HG02938 (cell line): Measurements from ENCODE around the gene EFNA2.

Source experiments
- ATAC-seq: cut with Tn5 transposase; IDR thresholded peaks from one replicate; pipeline ENCODE4 v1.9.1; 2021; ENCODE audit warnings: mild to moderate bottlenecking, moderate library complexity; ENCODE audit not compliant: unreplicated experiment

The EFNA2 gene

DNA sequence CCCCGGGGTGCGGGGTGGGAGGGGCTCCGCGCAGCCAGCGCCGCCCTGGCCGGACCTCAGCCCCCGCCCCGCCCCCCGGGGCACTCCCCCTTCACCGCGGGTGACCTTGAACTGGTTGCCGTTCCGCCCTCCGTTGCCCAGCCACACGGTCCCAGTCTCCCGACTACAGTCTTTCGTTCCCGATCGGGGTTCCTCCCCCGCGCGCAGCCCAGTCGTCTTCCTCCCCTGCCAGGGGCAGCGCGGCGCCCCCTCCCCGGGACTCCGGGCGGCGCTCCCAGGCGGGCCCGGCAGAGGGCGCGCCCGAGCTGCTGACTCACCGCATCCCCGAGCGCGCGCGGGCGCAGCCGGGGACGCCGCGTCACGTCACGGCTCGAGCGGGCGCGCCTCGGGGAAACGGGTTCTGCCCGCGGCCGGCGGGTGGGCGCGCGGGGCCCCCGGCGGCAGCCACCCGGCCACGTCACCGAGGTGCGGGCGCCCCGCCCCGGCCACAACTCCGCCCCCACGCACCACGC lies 36.8 kb upstream of the EFNA2 start:
- ATAC-seq, result peak; percentile 25

DNA sequence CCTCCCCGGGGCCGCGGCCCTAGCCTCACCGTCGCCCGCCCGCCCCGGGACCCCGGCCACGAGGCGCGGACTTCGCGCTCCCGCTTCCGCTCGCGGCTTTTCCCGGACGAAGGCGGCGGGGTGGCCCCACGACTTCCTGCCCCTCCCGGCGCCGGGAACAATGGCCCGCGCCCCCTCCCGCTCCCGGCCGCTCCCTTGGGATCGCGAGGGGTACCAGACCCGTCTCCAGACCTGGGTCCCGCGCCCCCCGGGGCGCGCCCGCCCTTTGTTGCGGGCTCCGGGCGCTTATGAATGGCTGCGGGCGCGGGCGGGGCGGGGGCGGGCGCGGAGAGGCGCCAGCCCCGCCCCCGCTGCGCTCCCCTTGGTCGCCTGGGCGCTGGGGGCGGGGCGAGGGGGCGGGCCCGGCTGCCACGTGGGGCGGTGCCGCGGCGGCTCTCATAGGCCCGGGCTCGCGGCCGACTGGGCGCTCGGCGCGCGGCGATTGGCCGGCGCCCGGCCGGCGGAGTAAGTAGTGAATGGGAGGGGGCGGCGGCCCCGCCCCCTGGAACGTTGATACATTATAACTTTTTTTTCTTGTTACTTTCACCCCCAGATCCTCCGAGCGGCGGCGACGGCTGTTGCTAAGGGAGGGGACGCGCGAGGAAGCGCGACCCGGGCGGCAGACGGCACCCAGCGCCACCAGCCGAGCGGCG lies 36.2 kb upstream of the EFNA2 start:
- ATAC-seq, result peak; percentile 45

DNA sequence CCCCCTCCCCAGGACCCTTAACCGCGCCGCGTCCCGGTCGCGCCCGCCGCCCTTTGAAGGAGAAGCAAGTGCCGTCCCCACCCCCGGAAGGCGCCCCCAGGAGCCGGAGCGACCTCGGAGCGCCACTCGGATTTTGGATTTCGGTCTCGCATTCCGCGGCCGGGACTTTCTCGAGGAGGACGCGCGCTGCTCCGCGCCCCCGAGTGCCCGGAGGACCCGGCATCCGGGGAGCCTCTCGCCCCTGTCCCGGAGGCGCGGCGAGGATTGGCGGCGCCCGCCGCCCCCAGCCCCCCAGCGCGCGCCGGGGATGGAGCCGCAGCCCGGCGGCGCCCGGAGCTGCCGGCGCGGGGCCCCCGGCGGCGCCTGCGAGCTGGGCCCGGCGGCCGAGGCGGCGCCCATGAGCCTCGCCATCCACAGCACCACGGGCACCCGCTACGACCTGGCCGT lies 35.7 kb upstream of the EFNA2 start:
- ATAC-seq, result no peak

DNA sequence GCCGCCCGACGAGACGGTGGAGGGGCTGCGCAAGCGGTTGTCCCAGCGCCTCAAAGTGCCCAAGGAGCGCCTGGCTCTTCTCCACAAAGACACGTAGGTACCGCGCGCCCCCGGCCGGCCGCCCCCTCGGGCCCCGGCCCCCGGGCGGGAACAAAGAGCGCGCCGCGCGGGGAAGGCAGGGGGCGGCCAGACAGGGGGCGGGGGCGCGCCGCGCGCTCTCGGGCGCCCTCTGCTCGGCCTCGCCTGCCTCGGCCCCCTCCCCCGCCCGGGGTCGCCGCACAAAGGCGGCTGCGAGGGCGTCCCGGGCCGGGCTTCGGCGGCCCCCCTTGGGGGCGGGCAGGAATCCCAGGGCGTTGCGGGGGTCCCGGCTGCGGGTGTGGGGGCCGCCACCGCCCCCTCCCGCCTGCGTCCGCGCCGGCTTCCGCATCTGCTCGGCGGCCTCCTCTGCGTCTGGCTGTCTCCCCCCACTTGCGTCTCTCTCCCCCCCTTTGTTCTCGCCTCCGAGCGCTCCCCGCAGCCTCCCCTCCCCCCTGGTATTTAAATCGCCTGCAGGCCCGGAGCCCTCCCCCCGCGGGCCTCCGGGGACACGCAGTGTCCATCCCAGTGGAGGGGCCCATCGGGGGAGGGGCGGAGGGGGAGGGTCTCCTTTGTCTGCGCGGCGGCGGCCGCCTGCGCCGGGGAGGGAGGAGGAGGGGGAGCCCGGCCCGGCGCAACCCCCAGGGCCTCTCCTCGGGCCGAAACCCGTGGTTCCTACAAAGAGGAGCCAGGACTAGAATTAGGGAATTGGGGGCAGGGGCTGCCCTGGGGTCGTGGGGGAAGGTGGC lies 35.0 kb upstream of the EFNA2 start:
- no peak for ATAC-seq

DNA sequence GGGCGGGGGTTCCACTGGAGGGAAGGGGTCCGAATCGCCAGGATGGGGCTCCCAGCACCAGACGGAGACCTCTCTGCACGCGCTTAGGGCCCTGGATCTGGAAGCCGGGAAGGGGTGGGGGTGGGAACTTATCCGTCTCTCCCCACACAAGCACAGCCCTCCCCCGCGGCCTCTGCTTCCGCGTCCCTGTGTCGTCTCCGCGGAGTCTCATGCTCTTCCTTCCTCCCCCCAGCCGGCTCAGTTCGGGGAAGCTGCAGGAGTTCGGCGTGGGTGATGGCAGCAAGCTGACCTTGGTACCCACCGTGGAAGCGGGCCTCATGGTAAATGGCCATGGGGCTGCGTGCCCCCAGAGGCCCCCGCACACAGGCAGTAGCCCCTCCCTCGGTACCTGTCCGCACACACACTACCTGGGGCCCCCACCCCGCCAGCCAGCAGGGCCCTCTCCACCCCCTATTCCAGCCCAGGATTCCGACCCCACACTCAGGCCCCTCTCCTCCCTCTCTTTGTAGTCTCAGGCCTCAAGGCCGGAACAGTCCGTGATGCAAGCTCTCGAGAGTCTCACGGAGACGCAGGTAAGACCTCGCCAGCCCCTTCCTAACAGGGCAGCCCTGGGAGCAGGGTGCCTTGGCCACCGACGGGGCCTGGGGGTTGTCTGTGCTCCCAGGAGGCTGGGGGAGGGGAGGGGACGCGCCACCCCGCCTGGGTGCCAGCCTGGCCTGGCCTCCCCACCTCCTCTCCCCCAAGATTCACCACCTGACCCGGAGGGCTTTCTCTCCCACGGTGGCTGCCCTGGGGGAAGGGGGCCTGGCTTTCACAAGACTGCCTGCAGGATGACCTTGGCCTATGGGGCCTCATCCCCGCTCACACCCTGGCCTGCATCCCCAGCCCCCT lies 34.1 kb upstream of the EFNA2 start:
- no peak for ATAC-seq

DNA sequence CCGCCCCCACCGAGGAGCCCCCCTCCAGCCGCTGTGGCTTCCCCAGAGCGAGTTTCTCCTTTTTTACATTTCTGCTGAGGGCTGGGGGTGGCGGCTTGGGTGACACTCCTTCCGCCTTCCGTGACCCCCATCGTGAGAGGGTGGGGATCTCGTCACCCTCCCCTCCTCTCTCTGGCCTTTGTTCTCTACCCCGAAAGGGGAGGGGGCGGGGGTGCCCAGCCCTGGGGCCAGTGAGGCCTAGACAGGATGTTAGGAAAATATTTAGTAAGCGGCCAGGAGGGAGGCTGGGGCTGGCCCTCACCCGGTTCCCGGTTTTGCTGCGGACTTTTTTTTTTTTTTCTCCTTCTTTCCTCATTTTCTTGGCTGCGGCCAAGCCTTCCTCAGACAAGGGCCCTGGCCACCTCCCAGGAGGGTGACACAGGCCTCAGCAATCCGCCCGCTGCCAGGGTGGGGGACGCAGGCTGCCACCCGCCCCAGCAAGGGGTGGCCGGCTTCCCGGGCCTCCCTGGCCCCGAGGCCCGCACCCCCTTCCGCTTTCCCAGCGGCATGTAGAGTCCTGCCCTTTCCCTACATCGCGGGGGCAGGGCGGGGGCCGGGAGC lies 33.4 kb upstream of the EFNA2 start:
- no peak for ATAC-seq

DNA sequence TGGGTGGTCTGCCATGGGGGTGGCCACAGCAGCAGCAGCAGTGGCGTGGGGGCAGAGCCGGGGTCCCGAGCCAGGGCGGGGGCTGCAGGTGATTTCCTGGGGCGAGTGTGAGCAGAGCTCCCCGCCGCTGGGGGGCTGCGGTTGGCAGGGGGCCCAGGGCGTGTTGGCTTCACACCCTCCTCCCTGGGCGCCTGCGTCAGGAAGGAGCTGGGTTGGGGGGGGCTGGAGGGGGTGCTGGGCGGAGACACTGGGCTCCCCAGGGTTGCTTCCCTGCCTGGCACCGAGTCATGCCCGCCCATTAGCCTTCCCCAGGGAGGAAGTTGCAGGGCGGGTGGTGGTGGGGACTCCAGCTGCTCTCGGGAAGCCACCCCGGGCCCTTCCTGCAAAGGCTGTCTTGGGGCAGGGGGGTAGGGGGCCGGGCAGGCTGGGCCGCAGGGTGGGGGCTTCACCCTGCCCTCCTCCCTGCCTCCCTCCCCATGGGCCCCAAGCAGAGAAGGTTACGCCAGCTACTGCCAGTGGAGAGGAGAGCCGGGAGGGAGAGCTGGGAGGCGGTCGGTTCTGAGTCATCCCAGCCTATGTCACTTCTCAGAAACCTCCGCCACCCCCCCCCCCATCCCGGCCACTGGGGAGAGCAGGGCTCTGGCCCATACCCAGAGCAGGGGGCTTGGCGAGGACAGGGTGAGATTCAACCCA lies 32.7 kb upstream of the EFNA2 start:
- ATAC-seq, result no peak

DNA sequence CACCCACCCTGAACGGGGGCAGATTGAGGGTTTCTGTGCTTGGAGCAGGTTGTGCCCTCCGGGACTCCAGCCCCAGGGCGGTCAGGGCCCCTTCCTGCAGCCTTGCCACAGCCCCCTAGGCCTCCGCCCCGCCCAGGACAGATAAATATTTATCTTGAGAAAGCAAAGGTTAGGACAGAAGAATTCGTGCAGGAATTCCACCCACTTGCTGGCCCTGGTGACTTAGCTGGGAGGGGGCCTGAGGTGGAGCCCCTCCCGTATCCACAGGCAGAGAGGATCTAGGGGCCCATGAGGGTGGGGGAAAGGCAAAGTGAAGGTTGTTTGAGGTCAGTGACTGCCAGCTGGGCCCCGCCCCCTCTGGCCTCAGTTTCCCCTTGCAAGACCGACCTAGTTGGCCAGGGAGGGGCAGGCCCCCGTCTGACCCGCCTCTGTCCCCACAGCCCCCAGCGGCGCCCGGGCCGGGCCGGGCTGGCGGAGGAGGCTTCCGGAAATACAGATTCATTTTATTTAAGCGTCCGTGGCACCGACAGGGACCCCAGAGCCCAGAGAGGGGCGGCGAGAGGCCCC lies 32.1 kb upstream of the EFNA2 start:
- ATAC-seq, result no peak

DNA sequence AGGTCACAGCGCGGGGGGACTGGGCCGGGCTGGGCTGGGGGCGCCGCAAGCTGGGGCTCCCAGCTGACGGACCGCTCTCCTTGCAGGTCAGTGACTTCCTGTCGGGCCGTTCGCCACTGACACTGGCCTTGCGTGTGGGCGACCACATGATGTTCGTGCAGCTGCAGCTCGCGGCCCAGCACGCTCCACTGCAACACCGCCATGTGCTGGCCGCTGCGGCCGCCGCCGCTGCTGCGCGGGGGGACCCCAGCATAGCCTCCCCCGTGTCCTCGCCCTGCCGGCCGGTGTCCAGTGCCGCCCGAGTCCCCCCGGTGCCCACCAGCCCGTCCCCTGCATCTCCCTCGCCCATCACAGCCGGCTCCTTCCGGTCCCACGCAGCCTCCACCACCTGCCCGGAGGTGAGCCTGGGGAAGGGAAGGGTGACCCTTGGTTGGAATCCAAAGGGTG lies 31.6 kb upstream of the EFNA2 start:
- ATAC-seq, result no peak

DNA sequence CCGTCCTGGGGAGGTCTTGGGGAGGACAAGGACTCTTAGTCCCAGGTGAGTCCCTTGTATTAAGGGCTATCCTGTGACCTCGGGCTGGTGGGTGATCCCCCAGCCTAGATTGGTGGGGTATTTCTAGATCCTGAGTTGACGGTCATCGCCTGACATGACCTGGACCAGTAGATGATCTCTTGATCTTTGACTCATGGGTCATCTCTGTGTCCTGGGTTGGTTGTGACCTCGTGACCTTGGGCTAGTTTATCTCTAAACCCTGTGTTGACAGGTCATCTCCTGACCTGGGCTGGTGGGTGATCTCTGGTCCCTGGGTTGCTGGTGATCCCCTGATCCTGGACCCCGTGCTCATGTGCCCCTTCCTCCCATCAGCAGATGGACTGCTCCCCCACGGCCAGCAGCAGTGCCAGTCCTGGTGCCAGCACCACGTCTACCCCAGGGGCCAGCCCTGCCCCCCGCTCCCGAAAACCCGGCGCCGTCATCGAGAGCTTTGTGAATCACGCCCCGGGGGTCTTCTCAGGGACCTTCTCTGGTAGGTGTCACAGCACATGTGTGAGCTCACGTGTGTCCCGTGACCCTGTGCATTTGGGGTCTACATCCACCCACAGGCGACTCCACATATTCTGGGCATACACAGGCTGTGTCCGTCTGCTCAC lies 31.0 kb upstream of the EFNA2 start:
- ATAC-seq, result no peak

DNA sequence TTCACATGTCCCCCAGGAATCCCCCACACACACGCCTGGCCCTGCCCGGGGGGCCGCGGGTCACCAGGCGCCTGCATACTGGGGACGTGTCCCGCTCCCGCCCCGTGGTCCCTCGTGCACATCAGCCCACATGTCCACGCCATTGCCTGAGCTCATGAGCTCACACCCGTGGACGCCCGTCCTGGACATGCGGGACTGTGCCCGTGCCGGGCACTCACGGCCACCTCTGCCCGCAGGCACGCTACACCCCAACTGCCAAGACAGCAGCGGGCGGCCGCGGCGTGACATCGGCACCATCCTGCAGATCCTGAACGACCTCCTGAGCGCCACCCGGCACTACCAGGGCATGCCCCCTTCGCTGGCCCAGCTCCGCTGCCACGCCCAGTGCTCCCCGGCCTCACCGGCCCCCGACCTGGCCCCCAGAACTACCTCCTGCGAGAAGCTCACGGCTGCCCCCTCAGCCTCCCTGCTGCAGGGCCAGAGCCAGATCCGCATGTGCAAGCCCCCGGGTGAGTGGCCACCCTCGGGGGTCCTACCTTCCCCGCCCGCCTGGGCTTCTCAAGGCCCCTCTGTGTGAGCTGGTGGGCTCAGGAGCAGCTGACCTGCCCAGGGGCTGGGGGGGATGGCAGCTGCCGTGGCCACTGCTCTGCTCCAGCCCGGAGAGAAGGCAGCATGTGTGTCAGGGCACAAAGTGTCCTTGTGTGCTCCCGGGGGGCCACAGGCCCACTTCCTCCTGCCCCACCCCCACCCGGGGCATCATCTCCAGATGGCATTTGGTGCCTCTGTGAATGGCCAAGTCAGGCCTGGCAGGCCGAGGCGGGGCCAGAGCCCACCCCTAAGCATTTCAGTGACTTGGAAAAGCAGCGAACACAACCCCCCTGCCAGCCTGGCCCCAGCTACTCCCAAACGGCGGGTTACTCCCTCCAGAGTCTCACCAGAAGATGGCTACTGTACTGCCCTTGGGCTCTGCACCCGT lies 30.2 kb upstream of the EFNA2 start:
- no peak for ATAC-seq

DNA sequence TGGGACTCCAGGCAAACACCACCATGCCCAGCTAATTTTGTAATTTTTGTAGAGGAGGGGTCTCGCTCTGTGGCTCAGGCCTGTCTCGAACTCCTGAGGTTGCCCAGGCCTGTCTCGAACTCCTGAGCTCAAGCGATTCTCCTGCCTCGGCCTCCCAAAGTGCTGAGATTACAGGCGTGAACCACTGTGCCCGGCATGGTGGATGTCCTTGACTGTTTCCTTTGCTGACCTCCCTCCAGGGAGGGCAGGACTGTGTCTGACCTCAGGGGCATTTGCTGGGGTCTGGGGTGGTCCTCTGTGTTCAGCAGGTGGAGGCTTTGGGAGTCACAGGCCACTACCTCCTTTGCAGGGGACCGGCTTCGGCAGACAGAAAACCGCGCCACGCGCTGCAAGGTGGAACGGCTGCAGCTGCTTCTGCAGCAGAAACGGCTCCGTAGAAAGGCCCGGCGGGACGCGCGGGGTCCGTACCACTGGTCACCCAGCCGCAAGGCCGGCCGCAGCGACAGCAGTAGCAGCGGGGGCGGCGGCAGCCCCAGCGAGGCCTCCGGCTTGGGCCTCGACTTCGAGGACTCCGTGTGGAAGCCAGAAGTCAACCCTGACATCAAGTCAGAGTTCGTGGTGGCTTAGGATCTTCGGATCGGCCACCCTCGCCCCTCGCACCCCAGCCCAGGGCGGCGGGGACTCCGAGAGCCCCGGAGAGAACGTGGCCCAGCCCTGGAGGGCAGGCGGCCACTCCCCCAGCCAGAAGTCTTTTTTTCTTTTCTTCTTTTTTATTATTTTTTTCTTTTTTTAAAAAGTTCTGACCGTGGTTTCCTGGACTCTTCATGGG lies 28.8 kb upstream of the EFNA2 start:
- ATAC-seq, result no peak

DNA sequence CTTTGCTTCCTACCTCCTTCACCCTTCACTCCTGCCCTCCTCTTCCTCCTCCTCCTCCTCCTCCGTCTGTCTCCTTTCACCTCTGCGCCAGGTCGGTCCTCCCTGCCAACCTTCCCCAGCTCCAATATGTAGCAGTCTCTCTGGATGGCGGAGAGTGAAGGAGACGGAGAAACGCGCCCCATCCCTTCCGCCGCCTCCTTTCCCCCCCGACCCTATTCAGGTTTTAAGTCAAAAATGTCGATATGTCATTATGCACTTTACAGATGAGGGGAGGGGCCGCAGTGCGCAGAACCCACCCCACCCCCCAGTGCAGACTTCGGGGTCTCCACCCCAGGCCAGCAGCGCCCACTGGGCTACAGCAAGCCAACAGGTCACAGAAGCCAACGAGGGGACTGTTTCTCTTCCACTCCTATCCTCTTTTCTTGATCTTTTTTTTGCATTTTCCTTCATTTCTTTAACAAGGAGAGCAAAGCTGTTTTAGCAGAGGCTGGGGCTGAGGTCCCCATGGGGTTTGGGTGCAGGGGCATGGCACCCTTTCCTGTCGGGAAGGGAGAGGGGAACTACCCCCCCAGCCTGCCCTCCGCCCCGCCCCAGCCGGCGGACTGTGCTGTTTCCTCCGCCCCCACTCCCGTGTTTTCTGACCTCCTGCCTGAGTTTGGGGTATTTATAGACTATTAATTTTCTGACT lies 28.1 kb upstream of the EFNA2 start:
- no peak for ATAC-seq

DNA sequence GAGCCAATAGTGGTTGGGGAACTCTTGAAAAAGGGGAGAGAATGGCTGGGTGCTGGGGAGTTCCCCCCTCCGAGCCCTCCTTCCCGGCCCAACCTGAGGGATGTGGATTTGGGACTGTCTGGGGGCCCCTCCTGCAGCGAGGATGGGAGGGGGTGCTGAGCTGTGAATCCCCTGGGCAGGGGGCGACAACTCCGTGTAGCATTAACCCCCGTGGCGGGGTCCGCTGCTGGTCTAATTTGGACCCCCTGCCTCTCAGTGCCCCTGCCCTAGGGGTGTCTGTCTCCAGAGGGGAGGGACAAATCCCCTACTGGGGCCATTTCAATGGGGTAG lies 27.5 kb upstream of the EFNA2 start:
- ATAC-seq, result no peak

DNA sequence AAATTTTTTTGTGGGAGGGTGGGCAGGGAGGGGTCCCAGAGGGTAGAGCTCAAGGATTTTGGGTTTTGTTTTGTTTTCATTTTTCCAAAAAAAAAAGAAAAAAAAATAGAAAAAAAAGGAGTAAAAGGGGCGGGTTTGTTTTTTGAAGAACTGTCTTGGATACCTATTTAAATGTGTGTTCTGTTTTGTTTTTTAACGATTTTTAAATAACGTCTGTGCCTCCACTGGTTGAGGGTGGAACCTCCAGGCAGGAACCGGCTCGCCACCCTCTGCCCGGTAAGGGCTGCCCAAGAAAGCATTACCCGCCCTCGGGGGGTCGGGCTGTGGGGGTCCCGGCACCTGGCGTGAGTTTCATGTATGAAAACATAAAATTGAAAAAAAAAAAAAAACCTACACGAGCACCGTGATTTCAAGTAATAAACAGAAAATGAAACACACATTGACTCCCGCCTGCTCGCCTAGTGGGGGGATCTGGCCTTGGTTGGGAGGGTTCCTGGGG lies 26.9 kb upstream of the EFNA2 start:
- no peak for ATAC-seq

DNA sequence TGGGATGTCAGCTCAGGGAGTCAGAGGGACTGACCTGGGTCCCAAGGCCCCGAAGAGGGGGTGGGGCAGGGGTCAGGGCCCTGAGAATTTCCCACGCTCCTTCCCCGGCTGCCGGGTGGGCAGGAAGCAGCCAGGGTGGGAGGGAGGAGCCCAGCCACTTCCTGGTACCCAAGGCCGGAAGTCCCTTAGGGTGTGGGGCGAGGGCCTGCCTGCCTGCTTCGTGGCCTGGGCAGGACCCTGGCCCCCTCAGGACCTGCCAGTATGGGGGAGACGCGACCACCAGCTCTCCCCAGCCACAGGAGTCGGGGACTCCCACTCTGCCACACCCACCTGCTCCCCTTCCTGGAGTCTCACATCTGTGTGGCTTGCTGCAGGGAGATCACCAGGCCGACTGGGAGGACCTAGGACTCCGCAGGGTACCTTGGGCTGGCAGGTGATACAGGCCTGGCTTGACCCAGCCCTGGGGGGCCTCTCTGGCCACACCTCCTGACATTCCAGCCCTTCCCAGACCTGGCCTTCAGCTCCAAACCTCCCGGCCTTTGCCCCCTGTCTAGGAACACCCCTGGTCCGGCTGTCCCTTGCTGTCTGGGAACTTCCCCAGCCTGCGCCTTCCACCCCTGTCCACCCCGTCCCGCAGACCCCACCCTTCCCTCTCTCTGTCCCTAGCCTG lies 26.3 kb upstream of the EFNA2 start:
- no peak for ATAC-seq
